B cell (primary cell): ENCODE measurements around the gene ITPR2. TPM values are rescaled to one million over a fixed set of nuclear protein-coding genes. Genes with fewer than 3 reads are reported as not detected.

Experiments used
- ATAC-seq: fragments of 200-7000 bp; cut with Tn5 transposase; one replicate; pipeline ENCODE4 v1.10.0; 2021; ENCODE audit warnings: low read depth, mild to moderate bottlenecking, moderate number of reproducible peaks, moderate library complexity
- CTCF ChIA-PET: fragments of 350-600 bp; sonication (Branson Sonifier 250); formaldehyde crosslinking; loops from one replicate; lab custom pipeline; 2021; ENCODE audit warnings: antibody characterized with exemption, inconsistent platforms; lab: Charles Lee
- POLR2A ChIA-PET: fragments of 350-600 bp; sonication (Branson Sonifier 250); formaldehyde crosslinking; loops from one replicate; lab custom pipeline; 2021; ENCODE audit warnings: antibody characterized with exemption; lab: Charles Lee
- DNase-seq: peaks from one replicate; pipeline ENCODE4 v3.0.0; 2013
- H2AFZ ChIP-seq: 2 replicates; pipeline ENCODE4 v1.6.1; 2012; ENCODE audit warnings: mild to moderate bottlenecking, low read depth, low read length; ENCODE audit not compliant: insufficient read depth, poor library complexity, severe bottlenecking
- H3K27ac ChIP-seq, 2 donors: 1 replicate in 1 of 2; 2 replicates in 1 of 2; pipeline ENCODE4 v1.5.1; 2012 to 2013; ENCODE audit warnings: low read length in 2 of 2, mild to moderate bottlenecking in 2 of 2, moderate library complexity in 1 of 2
- H3K27me3 ChIP-seq, 4 experiments: fragments of 200-600 bp in 1 of 4; sonication (generic) in 1 of 4; replicated peaks in 1 of 4; 1 replicate in 2 of 4; 2 replicates in 2 of 4; pipeline versions ENCODE4 v1.6.1 to v1.7.0; 2013 to 2016; ENCODE audit warnings: low read length in 3 of 4, mild to moderate bottlenecking in 2 of 4, mixed read lengths in 1 of 4, moderate library complexity in 1 of 4; ENCODE audit not compliant: insufficient read depth in 4 of 4, control insufficient read depth in 3 of 4; ENCODE audit errors: control extremely low read depth in 1 of 4
- H3K36me3 ChIP-seq, 2 experiments: replicated peaks in 1 of 2; 1 replicate in 1 of 2; 2 replicates in 1 of 2; pipeline versions ENCODE4 v1.6.1 to v1.7.1; 2013; ENCODE audit warnings: low read length in 1 of 2; ENCODE audit not compliant: insufficient read depth in 2 of 2, control insufficient read depth in 1 of 2; ENCODE audit errors: control extremely low read depth in 1 of 2, extremely low read depth in 1 of 2
- H3K4me1 ChIP-seq, 2 donors: fragments of 200-600 bp in 1 of 2; sonication (generic) in 1 of 2; 1 replicate in 1 of 2; 2 replicates in 1 of 2; pipeline versions ENCODE4 v1.5.1 to v1.6.1; 2013 to 2017; ENCODE audit warnings: low read length in 2 of 2; ENCODE audit not compliant: control insufficient read depth in 2 of 2, insufficient read depth in 2 of 2
- H3K4me2 ChIP-seq: replicated peaks from 2 replicates; pipeline ENCODE3; 2012; ENCODE audit warnings: mild to moderate bottlenecking, low read depth, low read length; ENCODE audit not compliant: poor library complexity, severe bottlenecking
- H3K4me3 ChIP-seq, 5 experiments: fragments of 200-600 bp in 1 of 5; sonication (generic) in 1 of 5; 1 replicate in 3 of 5; 2 replicates in 2 of 5; pipeline versions ENCODE4 v1.5.1 to v1.7.0; 2011 to 2016; ENCODE audit warnings: low read length in 4 of 5, mild to moderate bottlenecking in 4 of 5, low read depth in 2 of 5, control low read depth in 1 of 5, moderate library complexity in 1 of 5; ENCODE audit not compliant: insufficient read depth in 1 of 5; ENCODE audit errors: control extremely low read depth in 1 of 5, extremely low read depth in 1 of 5
- H3K79me2 ChIP-seq: fragments of 200-600 bp; sonication (generic); one replicate; pipeline ENCODE4 v1.6.0; 2016; ENCODE audit warnings: low read length; ENCODE audit not compliant: control insufficient read depth, insufficient read depth
- H3K9ac ChIP-seq: fragments of 200-600 bp; sonication (generic); 2 replicates; pipeline ENCODE4 v1.6.1; 2017; ENCODE audit warnings: mild to moderate bottlenecking, low read length, moderate library complexity
- H3K9me3 ChIP-seq, 3 donors: one replicate each; pipeline versions ENCODE4 v1.6.1 to v1.7.1; 2013; ENCODE audit warnings: low read length in 2 of 3; ENCODE audit not compliant: control insufficient read depth in 2 of 3, insufficient read depth in 1 of 3; ENCODE audit errors: control extremely low read depth in 1 of 3
- H4K20me1 ChIP-seq: 2 replicates; pipeline ENCODE4 v1.6.0; 2012; ENCODE audit warnings: mild to moderate bottlenecking, low read length; ENCODE audit not compliant: insufficient read depth, control insufficient read depth, poor library complexity, severe bottlenecking
- H3K27ac Mint-ChIP-seq: one replicate; pipeline ENCODE4 v1.8.0; 2021; ENCODE audit warnings: mixed read lengths
- H3K27me3 Mint-ChIP-seq: one replicate; pipeline ENCODE4 v1.8.0; 2021; ENCODE audit warnings: mixed read lengths
- H3K4me1 Mint-ChIP-seq: one replicate; pipeline ENCODE4 v1.8.0; 2021; ENCODE audit warnings: mixed read lengths
- H3K4me3 Mint-ChIP-seq: one replicate; pipeline ENCODE4 v1.8.0; 2021; ENCODE audit warnings: mixed read lengths
- H3K9me3 Mint-ChIP-seq: one replicate; pipeline ENCODE4 v1.8.0; 2022; ENCODE audit warnings: mixed read lengths; ENCODE audit not compliant: insufficient read depth
- EZH2 ChIP-seq: IDR thresholded peaks from 2 replicates; pipeline ENCODE4 v1.6.1; 2012; ENCODE audit warnings: borderline replicate concordance, low read depth, mild to moderate bottlenecking, moderate library complexity, low read length; ENCODE audit not compliant: insufficient read depth, poor library complexity, severe bottlenecking
- WGBS: methylation state at CpG from one replicate; pipeline ENCODE4 v1.1.5; 2013; ENCODE audit warnings: missing lambda C conversion rate; ENCODE audit not compliant: insufficient coverage; 5-methylcytosine and 5-hydroxymethylcytosine counted together
- intact Hi-C: fragments of 100-400 bp; cut with micrococcal nuclease; formaldehyde crosslinking; loops from one replicate; pipeline ENCODE4 v1.10.0; 2022
- polyA plus RNA-seq: library from polyadenylated mRNA; depleted of rRNA; stranded (reverse); fragments of >200 nt; gene quantifications from 2 replicates; pipeline ENCODE4 v1.2.3, GENCODE V29; 2012
- total RNA-seq, 2 donors: library from RNA; stranded (reverse); fragments of 120-200 nt in 1 of 2; gene quantifications; 1 replicate in 1 of 2; 2 replicates in 1 of 2; pipeline versions ENCODE4 v1.2.3 to v1.2.4, GENCODE V29; 2013 to 2022
- TF ChIP-seq, protein P1 (sequence below): fragments of 200-600 bp; IDR thresholded peaks from one replicate; pipeline ENCODE4 v1.8.0; 2022; ENCODE audit warnings: antibody characterized with exemption, mild to moderate bottlenecking

Gene ITPR2
- total and polyA plus RNA-seq, 2 donors (not counting 1 experiment from before 2014, with no cell fraction given): 4.3 to 113 TPM

DNA sequence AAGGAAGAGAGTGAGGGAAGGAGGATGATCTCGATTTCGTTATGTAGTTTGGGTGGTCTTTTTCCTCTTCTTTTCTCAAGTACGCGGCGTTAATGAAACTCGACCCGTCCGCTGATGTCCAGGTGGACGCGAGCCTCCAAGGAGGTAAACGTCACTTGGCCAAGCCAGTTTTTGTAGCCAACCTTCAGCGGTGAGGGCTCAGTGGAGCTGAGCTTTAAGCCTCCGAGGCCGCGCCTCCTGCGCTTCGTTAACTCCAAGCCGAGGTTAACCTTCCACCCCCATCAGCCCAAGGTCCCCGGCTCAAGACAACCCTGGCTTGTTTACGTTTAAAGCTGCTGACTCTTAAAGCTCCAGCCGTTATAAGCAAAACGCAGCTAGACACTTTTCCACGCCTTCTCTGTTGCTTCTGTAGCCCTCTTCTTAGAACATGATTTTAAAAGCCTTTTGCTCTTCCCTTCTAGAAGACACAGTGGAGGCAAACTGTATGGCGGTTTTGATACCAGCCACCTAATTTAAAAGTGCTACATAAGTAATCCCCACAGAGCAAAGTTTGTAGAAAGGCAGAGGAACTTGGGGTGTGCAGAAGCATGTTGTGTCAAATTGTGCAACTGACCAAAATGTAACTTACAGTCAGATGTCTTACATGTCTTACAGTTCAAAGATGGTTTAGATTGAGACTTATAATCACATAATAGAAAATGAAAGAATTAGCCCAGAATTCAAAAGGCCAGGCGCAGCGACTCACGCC lies 923 bp upstream of the ITPR2 start:
- Histone ChIP-seq H4K20me1 (no peaks in the 10 kb centered on the region), H2AFZ (peak overlapping the region; percentile 81), H3K27me3 (no peaks in the 10 kb centered on the region), H3K4me3 (peak overlapping the region; percentile 48 to 97 (median 77)), H3K4me2 (peak overlapping the region; percentile 90), H3K27ac (peak overlapping the region; percentile 42 to 44), H3K9me3 (no peaks in the 10 kb centered on the region), H3K4me1 (peaks cover 15 to 17% of the 10 kb centered on the region in 2 donors), H3K36me3 (no peaks in the 10 kb centered on the region), H3K9ac (peak overlapping the region; percentile 89), H3K79me2 (peaks cover 30% of the 10 kb centered on the region)
- no peaks in the 10 kb centered on the region for H3K27me3 Mint-ChIP-seq
- ATAC-seq (peak; percentile 22), DNase-seq (peak; percentile 66)
- ChIA-PET CTCF (interaction anchor here (0.6 to 5.6 kb wide), 17 partner anchors 11 to 734 kb away, joined by 3 to 68 read pairs (median 4); partner anchors contain the start of gene TM7SF3), POLR2A (interaction anchor here (1.3 to 1.9 kb wide), 2 partner anchors 12 to 712 kb away, joined by 3 to 5 read pairs; no protein-coding TSS in a partner anchor)
- peaks cover 45% of the 10 kb centered on the region for H3K4me1 Mint-ChIP-seq
- intact Hi-C loops: loop anchor here (1.0 to 10.0 kb wide), 9 partner anchors 12 to 1677 kb away; partner anchors contain the start of genes FGFR1OP2 and TM7SF3
- H3K4me3 Mint-ChIP-seq: peak overlapping the region; percentile 98
- H3K9me3 Mint-ChIP-seq: no peaks in the 10 kb centered on the region
- TF ChIP-seq, protein P1, sequence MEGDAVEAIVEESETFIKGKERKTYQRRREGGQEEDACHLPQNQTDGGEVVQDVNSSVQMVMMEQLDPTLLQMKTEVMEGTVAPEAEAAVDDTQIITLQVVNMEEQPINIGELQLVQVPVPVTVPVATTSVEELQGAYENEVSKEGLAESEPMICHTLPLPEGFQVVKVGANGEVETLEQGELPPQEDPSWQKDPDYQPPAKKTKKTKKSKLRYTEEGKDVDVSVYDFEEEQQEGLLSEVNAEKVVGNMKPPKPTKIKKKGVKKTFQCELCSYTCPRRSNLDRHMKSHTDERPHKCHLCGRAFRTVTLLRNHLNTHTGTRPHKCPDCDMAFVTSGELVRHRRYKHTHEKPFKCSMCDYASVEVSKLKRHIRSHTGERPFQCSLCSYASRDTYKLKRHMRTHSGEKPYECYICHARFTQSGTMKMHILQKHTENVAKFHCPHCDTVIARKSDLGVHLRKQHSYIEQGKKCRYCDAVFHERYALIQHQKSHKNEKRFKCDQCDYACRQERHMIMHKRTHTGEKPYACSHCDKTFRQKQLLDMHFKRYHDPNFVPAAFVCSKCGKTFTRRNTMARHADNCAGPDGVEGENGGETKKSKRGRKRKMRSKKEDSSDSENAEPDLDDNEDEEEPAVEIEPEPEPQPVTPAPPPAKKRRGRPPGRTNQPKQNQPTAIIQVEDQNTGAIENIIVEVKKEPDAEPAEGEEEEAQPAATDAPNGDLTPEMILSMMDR: peak; percentile 25
- no peak for TF ChIP-seq EZH2
- H3K27ac Mint-ChIP-seq: peak overlapping the region; percentile 91
- WGBS: 14% methylated on average over 26 of the region's 27 CpGs
